HS-27A (cell line): ENCODE results near the gene TOP1.

ENCODE experiments used
- DNase-seq: peaks from one replicate; pipeline ENCODE4 v3.0.0-alpha.2; 2012; ENCODE audit warnings: low read depth, missing footprints

The TOP1 gene

DNA sequence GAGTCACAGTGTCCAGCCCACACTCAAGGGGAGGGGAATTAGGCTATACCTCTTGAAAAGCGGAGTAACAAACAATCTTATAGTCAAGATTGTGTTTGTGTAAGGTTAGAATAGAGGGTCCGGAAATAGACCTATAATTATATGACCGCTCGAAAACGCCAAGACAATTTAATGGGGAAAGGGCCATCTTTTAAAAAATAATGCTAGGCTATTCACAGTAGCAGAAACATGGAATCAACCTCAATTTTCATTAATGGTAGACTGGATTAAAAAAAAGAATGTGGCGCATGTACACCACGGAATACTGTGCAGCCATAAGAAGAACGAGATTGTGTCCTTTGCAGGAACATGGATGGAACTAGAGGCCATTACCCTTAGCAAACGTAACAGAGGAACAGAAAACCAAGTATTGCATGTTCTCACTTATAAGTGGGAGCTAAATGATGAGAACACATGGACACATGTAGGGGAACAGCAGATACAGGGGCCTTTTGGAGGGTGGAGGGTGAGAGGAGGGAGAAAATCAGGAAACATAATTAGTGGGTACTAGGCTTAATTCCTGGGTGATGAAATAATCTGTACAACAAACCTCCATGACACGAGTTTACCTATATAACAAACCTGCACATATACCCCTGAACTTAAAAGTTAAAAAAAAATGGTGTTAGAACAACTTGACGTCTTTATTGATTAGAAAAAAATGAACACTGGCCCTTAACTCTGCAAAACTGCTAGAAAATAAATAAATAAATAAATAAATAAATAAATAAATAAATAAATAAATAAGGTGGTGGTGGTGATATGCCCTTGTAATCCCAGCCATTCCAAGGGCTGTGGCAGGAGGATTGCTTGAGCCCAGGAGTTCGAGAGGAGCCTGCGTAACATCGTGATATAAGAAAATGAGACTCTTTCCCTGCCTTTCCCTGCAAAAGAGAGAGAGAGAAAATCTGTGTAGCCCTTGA lies 30.3 kb downstream of the TOP1 start:
- no peak for DNase-seq

DNA sequence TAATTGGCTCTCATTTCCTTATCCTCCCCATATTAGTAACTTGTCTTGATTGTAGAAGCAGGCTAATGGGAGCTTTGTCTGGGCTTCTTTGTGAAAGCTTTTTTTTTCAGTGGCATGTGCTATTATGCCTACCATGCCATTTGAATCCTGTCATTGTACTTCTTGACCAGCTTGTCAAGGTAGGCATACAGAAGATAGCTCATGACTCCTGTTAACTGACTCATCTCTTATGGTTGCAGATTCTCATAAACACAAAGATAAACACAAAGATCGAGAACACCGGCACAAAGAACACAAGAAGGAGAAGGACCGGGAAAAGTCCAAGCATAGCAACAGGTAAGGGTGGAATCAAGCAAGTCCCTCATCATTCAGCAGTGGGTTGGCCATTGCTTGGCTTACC lies 32.5 kb downstream of the TOP1 start:
- no peak for DNase-seq

- DNase-seq, result no peak
Observed at GRCh38 chr20:41063442-41063841, 34.8 kb downstream of the TOP1 start.

- DNase-seq, result no peak
Observed at GRCh38 chr20:41064377-41064776, 35.8 kb downstream of the TOP1 start.

- DNase-seq, result no peak
Observed at GRCh38 chr20:41065716-41066115, 37.1 kb downstream of the TOP1 start.

DNA sequence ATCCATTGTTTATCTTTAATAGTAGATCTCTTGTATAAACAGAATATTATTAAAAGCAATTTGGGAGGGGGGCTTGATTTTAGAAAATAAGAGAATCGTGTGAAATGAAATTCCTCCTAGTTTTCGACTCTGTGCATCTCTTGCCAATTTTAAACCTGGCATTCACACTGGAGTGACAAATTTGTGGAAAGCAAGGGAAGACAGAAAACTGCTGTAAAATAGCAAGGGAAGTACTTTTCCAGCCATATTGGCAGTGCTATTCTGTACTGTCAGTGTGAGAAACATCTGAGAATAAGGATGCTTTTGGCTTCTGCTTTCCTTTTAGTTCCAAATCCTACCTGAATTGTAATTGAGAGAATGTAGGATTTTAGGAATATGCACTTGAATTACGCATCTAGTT lies 40.2 kb downstream of the TOP1 start:
- no peak for DNase-seq

- peak; percentile 62 for DNase-seq
Observed at GRCh38 chr20:41072190-41072863, 43.7 kb downstream of the TOP1 start.

GRCh38 chr20:41072915-41073314 lies 44.3 kb downstream of the TOP1 start:
- DNase-seq, result no peak

GRCh38 chr20:41074441-41074840 lies 45.8 kb downstream of the TOP1 start:
- DNase-seq, result no peak

DNA sequence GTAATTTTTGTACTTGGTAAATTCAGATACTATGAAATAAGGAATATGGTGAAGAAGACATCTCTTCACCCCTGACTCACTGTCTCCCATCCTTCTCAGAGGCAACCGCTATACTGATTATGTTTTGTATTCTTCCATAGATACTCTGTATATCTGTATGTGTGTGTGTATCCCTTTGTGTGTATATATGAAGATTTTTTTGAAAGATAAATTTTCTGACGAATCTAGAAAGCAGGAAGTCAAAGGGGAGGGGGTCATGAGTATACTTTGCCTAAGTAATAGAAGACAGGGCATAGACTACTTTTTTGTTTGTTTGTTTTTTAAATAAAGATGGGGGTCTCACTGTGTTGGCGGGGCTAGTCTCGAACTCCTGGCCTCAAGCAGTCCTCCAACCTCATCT lies 48.2 kb downstream of the TOP1 start:
- DNase-seq, result no peak

DNA sequence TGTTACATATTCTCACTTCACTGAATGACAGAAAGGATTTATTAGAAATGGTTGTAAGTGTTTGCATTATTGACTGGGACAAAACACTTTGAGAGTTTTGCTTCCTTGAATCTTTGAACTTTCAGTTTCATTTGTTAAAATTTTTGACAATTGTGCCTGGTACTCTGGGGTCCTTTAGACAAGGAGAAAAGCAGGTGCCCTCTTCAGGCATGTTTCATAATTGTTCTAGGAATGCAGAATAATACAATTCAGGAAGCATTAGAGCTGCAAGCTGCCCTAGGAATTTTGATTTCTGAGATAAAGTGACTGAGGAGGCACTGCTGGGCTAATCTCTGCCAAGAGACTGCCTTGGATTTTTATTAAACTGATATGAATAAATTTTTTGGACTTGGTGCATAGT lies 49.7 kb downstream of the TOP1 start:
- DNase-seq, result peak; percentile 60

GRCh38 chr20:41079066-41079465 lies 50.4 kb downstream of the TOP1 start:
- no peak for DNase-seq

DNA sequence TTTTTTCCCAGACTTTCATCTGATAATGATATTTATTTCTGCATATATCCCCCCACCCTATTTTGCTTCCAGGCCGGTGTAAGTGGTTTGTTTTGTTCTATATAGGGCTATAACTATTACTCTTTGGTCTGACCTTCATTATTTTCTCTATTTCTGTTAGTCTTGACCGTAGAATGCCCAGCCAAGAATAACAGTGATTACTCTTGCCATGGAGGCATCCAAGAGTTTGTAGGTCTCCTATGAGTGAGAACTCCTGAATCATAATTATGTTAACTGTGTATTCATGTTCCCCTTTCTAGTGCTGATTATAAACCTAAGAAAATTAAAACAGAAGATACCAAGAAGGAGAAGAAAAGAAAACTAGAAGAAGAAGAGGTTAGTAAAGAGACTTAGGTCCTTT lies 52.2 kb downstream of the TOP1 start:
- no peak for DNase-seq

DNA sequence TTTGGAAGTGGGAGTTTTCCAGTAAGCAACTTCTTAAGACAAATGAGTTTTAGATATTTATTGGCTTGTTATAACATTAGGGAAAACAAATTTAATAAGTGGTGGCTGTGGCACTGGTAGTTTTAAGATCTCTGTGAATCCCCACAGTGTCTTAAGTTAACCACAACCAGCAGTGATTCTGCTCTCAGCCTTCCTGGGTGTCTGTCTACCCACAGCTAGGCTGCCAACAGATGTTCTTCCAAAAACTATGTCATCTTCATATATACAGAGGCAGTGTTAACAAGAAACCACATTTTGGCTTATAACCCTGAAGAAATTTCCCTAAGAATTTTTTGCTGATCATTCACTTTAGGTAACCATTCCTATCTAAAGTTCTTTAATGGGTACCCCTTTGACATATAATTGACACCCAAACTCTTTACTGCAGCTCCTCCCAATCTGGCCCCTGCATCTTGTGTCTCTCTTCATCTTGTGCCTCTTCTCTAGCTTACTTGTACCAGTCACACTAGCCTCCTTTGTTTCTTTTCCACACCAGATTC lies 52.7 kb downstream of the TOP1 start:
- no peak for DNase-seq

GRCh38 chr20:41082306-41082705 lies 53.7 kb downstream of the TOP1 start:
- no peak for DNase-seq

DNA sequence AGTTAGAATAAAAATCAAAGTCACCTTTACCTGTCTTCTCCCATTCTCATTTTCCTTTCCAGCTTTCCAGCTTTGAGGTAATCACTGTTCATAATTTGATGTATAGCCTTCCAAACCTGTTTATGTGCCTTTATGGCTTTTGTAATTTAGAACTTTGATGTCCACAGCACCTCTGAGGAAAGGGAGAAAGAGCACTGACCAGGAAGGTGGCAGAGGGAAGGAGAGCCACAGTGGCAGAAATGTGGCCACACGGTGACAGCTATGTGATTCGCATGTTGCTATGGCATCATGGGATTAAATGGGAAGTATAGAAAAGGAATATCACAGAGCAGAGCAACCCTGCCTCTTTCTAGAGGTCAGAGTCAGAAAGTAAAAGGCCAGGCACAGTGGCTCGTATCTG lies 57.0 kb downstream of the TOP1 start:
- no peak for DNase-seq

DNA sequence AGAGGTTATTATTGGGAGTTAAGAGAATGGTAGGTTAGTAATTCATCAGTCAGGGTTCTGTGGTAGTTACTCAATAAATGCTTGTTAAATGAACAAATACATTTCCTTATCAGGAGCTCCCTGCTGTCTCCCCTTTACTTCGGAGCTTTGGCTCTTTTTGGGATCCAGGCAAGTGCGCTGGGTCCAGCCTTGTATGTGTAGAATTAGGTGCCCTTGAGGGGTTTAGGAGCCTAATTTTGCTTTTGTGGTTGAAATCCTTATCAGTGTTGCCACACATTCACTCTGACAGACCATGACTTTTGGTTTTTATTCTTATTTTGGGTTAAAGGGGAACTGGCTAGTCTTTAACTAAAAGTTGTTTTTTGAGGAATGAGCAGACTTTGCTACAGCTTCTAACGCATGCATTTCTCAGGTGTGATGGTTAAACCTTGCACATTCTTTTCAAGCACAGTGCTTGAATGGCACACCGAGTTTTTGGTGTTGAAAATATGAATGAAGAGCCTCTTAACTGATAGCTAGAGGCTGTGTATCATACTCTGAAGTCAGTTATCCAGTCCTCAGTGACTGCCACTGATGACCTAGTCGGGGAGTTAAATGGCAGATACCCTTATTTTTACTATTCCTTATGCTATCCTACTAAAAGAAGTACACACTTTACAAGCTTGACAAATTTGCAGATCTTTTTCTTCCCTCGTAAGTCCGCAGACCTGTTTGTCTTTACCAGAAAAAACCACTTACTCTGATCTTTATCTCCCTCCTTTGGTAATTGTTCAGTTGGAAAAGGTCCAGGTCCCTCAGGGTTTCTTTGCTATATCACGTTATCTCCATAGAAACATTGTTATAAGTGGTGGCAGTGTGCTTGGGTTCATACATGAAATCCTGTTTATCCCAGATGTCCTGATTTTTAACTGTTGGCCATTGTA lies 58.0 kb downstream of the TOP1 start:
- DNase-seq, result no peak

DNA sequence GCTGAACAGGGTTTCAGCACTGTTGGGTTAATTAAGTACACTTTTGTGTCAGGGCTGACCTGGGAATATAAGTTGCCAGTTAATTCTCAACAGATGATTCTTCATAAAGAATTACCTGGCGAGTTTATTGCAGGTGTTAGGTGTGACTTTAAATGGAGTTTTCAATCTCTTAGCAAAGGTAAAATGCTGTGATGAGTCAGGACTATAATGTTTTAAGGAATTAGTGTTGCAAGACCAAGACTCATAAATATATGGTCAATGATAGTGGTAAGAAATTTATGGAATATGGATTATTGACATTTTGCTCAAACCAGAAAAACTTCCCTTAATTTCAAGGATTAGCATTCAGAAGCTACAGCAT lies 58.7 kb downstream of the TOP1 start:
- no peak for DNase-seq

DNA sequence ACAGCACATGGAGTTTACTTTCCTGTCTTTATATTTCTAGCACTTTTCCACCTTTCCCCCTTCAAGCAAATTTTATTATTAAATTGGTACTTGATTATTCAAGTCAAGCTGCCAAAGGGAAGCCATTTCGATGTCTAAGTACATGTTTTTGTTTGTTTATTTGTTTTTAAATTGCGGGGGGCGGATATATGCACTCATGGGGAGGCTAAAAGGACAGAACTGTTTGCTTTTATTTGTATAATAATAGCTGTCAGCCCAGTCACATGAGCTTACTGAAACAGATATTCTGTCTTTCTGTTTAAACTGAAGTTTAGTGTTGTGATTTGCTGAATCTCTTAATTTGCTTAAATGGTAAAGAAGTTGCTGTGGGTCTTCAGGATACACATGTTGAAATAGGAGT lies 59.2 kb downstream of the TOP1 start:
- DNase-seq, result no peak

DNA sequence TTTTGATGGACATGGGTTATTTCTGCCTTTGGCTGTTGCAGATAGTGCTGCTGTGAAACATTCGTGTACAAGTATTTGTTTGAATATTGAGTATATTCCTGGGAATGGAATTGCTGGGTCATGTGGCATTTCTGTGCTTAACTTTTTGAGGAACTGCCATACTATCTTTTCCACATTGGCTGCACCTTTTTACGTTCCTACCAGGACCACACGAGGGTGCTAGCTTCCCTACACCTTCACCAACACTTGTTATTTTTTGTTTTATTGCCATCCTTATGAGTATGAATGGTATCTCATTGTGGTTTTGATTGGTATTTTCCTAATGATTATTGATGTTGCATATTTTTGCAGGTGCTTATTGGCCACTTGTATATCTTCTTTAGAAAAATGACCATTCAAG lies 60.9 kb downstream of the TOP1 start:
- DNase-seq, result no peak

GRCh38 chr20:41091927-41092326 lies 63.3 kb downstream of the TOP1 start:
- no peak for DNase-seq

DNA sequence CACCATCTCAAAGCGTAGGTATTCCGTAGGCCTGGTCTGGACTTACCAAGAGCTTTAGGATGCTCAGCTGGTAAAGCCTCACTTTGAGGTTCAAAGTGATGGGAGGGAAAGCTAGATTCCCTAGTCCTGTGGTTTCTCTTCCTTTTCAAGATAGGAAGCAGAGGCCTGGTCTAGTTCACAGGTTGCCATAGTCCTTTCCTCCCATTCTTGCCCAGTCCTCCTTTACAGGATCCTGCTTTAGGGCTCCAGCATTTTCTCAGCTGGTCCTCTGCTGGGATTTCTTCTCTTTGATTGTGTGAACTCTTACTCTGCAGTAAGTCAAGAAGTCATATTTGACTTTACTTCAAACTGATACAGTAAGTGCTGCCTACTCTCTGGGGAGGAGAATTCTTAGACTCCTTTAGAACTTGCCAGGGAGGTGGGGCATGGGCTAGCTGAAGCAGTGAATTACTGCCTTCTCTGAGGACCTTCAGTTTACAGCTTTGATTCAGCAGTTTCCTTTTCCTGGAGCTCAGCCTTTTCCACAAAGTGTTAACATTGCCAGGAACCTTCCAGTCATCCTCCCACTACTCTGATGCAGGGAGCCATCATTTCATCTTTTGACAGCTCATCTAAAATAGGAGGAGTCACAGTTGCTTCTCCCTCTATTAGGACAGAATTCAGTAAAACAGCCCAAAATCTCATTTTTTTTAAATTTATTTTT lies 65.9 kb downstream of the TOP1 start:
- no peak for DNase-seq
